ENCODE results near the gene LCOR.
A peak's percentile ranks its signal among the peaks of the same experiment; 100 is the strongest.
"Not testable (repeated sequence)": the region's sequence is repeated elsewhere in the genome, so short reads cannot be mapped to it uniquely, and the experiment has no call there.

The LCOR gene

GRCh38 chr10:96831867-96832720 is at the start of gene LCOR:
TSS of gene LCOR (plus strand) at chr10:96832298. CDS start at chr10:96949058, 116,760 bp downstream.
- peak; percentile 94 to 97 (median 95) for DNase-seq

GRCh38 chr10:96784253-96784652 is 47.8 kb upstream of the LCOR start:
- DNase-seq, result no peak

GRCh38 chr10:96789571-96790108 is 42.5 kb upstream of the LCOR start:
- DNase-seq, result peak; percentile 9 to 27 (median 21)

- DNase-seq, result no peak
These were observed 40.2 kb upstream of the LCOR start for GRCh38 chr10:96791902-96792301.

- DNase-seq, result no peak
These were observed 37.0 kb upstream of the LCOR start for GRCh38 chr10:96794836-96795733.

- DNase-seq, result no peak
These were observed 34.6 kb upstream of the LCOR start for GRCh38 chr10:96797485-96797884.

GRCh38 chr10:96803288-96803664 is 28.8 kb upstream of the LCOR start:
- no peak for DNase-seq

- DNase-seq, result no peak
These were observed 17.8 kb upstream of the LCOR start for GRCh38 chr10:96814264-96814663.

GRCh38 chr10:96818971-96819370 is 13.1 kb upstream of the LCOR start:
- DNase-seq, result not testable (repeated sequence)

- no peak for DNase-seq
These were observed 11.3 kb upstream of the LCOR start for GRCh38 chr10:96820765-96821164.

GRCh38 chr10:96826438-96826837 is 5.7 kb upstream of the LCOR start:
- DNase-seq, result no peak

- no peak for DNase-seq
These were observed 3.5 kb upstream of the LCOR start for GRCh38 chr10:96828609-96829008.

GRCh38 chr10:96829029-96829773 is 2.9 kb upstream of the LCOR start:
- no peak for DNase-seq

GRCh38 chr10:96830511-96831199 is 1.4 kb upstream of the LCOR start:
- DNase-seq, result peak; percentile 73 to 76 (median 74)

GRCh38 chr10:96831200-96831866 is 765 bp upstream of the LCOR start:
- DNase-seq, result peak in 1 of 3 donors; percentile 50

- DNase-seq, result peak; percentile 89 to 96 (median 90)
These were observed 672 bp downstream of the LCOR start for GRCh38 chr10:96832721-96833219.

- peak; percentile 42 to 66 (median 47) for DNase-seq
These were observed 1.3 kb downstream of the LCOR start for GRCh38 chr10:96833220-96834001.

GRCh38 chr10:96834120-96834519 is 2.0 kb downstream of the LCOR start:
- no peak for DNase-seq

- peak; percentile 55 to 76 (median 63) for DNase-seq
These were observed 3.8 kb downstream of the LCOR start for GRCh38 chr10:96835899-96836298.

- no peak for DNase-seq
These were observed 6.4 kb downstream of the LCOR start for GRCh38 chr10:96838529-96838928.
